ENCODE measurements around the gene GPD1.
"Not testable (repeated sequence)": the region's sequence is repeated elsewhere in the genome, so short reads cannot be mapped to it uniquely, and the experiment has no call there.

The GPD1 gene

GRCh38 chr12:50074936-50075807 is 28.6 kb upstream of the GPD1 start:
- FAIRE-seq: no peak

GRCh38 chr12:50075808-50076170 is 28.0 kb upstream of the GPD1 start:
- no peak for FAIRE-seq

GRCh38 chr12:50077099-50077498 is 26.7 kb upstream of the GPD1 start:
- no peak for FAIRE-seq

GRCh38 chr12:50078281-50078680 is 25.5 kb upstream of the GPD1 start:
- FAIRE-seq: no peak

- FAIRE-seq: no peak
Observed at GRCh38 chr12:50079771-50080170, 24.0 kb upstream of the GPD1 start.

- FAIRE-seq: no peak
Observed at GRCh38 chr12:50081096-50081808, 22.6 kb upstream of the GPD1 start.

- no peak for FAIRE-seq
Observed at GRCh38 chr12:50082644-50083043, 21.2 kb upstream of the GPD1 start.

GRCh38 chr12:50083301-50083700 is 20.5 kb upstream of the GPD1 start:
- FAIRE-seq: no peak

GRCh38 chr12:50084409-50084774 is 19.4 kb upstream of the GPD1 start:
- not testable (repeated sequence) for FAIRE-seq

GRCh38 chr12:50084775-50085614 is 18.8 kb upstream of the GPD1 start, which contains the start of gene SMARCD1:
Gene SMARCD1, plus strand, starts transcription at chr12:50085342. Its CDS starts 28 bp downstream, at chr12:50085370.
- FAIRE-seq: no peak

GRCh38 chr12:50085615-50086072 is 18.2 kb upstream of the GPD1 start:
- no peak for FAIRE-seq

- FAIRE-seq: no peak
Observed at GRCh38 chr12:50086148-50086547, 17.7 kb upstream of the GPD1 start.

- FAIRE-seq: no peak
Observed at GRCh38 chr12:50087151-50087550, 16.7 kb upstream of the GPD1 start.

GRCh38 chr12:50087995-50088394 is 15.8 kb upstream of the GPD1 start:
- no peak for FAIRE-seq

GRCh38 chr12:50088577-50089335 is 15.1 kb upstream of the GPD1 start:
- no peak for FAIRE-seq

GRCh38 chr12:50089730-50090129 is 14.1 kb upstream of the GPD1 start:
- no peak for FAIRE-seq

GRCh38 chr12:50090391-50090790 is 13.4 kb upstream of the GPD1 start:
- FAIRE-seq: no peak

- FAIRE-seq: no peak
Observed at GRCh38 chr12:50097952-50098351, 5.9 kb upstream of the GPD1 start.

- FAIRE-seq: no peak
Observed at GRCh38 chr12:50099302-50100008, 4.4 kb upstream of the GPD1 start.

GRCh38 chr12:50100561-50100960 is 3.2 kb upstream of the GPD1 start:
- no peak for FAIRE-seq

GRCh38 chr12:50101663-50102062 is 2.1 kb upstream of the GPD1 start:
- no peak for FAIRE-seq

- no peak for FAIRE-seq
Observed at GRCh38 chr12:50102131-50102531, 1.7 kb upstream of the GPD1 start.
